Upper lobe of left lung (tissue), 4 donors: ENCODE data around the gene STYXL1.

Source experiments
- CTCF ChIP-seq, 6 experiments: fragments of 450-650 bp in 4 of 6; fragments of 200-600 bp in 2 of 6; sonication (generic) in 2 of 6; IDR thresholded peaks; one replicate each; pipeline ENCODE4 v1.5.1; 2016 to 2019; ENCODE audit warnings: antibody characterized with exemption in 6 of 6
- EP300 ChIP-seq, 4 donors: sonication (generic); formaldehyde crosslinking; IDR thresholded peaks; one replicate each; pipeline ENCODE4 v1.5.1; 2017; ENCODE audit warnings: antibody characterized with exemption in 4 of 4, control low read depth in 2 of 4
- POLR2A ChIP-seq, 4 donors: fragments of 450-650 bp; IDR thresholded peaks; one replicate each; pipeline ENCODE4 v1.5.1; 2016 to 2017; ENCODE audit warnings: antibody characterized with exemption in 4 of 4, mild to moderate bottlenecking in 2 of 4
- POLR2AphosphoS5 ChIP-seq, 2 donors: sonication (generic); formaldehyde crosslinking; IDR thresholded peaks; one replicate each; pipeline ENCODE4 v1.5.1; 2017; ENCODE audit warnings: antibody characterized with exemption in 2 of 2

GRCh38 chr7:76089865-76090475 lies 42.2 kb upstream of the STYXL1 start:
- no peak for TF ChIP-seq EP300 (IDR thresholded peaks at IDR 0.05)
- TF ChIP-seq CTCF (IDR thresholded peaks at IDR 0.05) = no peak
- TF ChIP-seq POLR2AphosphoS5 (IDR thresholded peaks at IDR 0.05) = no peak
- no peak for TF ChIP-seq POLR2A (IDR thresholded peaks at IDR 0.05)
